ENCODE data around the gene NPHP4.

- no peak for TF ChIP-seq CTCF (IDR thresholded peaks at IDR 0.05 in 4 of 5, conservative IDR thresholded peaks at IDR 0.05 in 1 of 5)
- no peak for TF ChIP-seq POLR2A (IDR thresholded peaks at IDR 0.05)
Observed at GRCh38 chr1:5917591-5918274, 74.5 kb downstream of the NPHP4 start.
